Mesothelial cell of epicardium (in vitro differentiated cells): ENCODE measurements around the gene PLA2G4E. TPM values are rescaled to one million over a fixed set of nuclear protein-coding genes. Genes with fewer than 3 reads are reported as not detected.

Experiments used
- DNase-seq, 2 experiments: peaks; one replicate each; pipeline ENCODE4 v3.0.0; 2021; ENCODE audit warnings: low spot score in 2 of 2; ENCODE audit not compliant: unreplicated experiment in 2 of 2
- H3K27ac Mint-ChIP-seq: 2 replicates; pipeline ENCODE4 v1.8.0; 2021; ENCODE audit warnings: mixed read lengths
- H3K27me3 Mint-ChIP-seq: 2 replicates; pipeline ENCODE4 v1.8.0; 2021; ENCODE audit warnings: low read depth, mixed read lengths
- H3K36me3 Mint-ChIP-seq: 2 replicates; pipeline ENCODE4 v1.8.0; 2021; ENCODE audit warnings: mixed read lengths
- H3K4me1 Mint-ChIP-seq: 2 replicates; pipeline ENCODE4 v1.8.0; 2021; ENCODE audit warnings: mixed read lengths
- H3K4me3 Mint-ChIP-seq: 2 replicates; pipeline ENCODE4 v1.8.0; 2021; ENCODE audit warnings: mild to moderate bottlenecking, moderate library complexity, mixed read lengths
- H3K9me3 Mint-ChIP-seq: 2 replicates; pipeline ENCODE4 v1.8.0; 2021; ENCODE audit warnings: mixed read lengths
- CTCF ChIP-seq: fragments of 200-600 bp; sonication (generic); IDR thresholded peaks from one replicate; pipeline ENCODE4 v1.5.0; 2021; ENCODE audit warnings: antibody characterized with exemption; ENCODE audit not compliant: unreplicated experiment
- total RNA-seq: library from RNA; stranded (reverse); gene quantifications from 3 replicates; pipeline ENCODE4 v1.2.1, GENCODE V29; 2021

The PLA2G4E gene
- total RNA-seq, 1 donor from 2014 or later: not detected

GRCh38 chr15:42057799-42058646, 37.2 kb upstream of the PLA2G4E start:
- no peak for TF ChIP-seq CTCF

GRCh38 chr15:42056934-42057798, 36.3 kb upstream of the PLA2G4E start:
- peak overlapping the region; percentile 32 for H3K4me3 Mint-ChIP-seq
- peak in 1 of 2 experiments; percentile 76 for DNase-seq
- no peaks in the 10 kb centered on the region for H3K9me3 Mint-ChIP-seq
- H3K27me3 Mint-ChIP-seq: peaks cover 35% of the 10 kb centered on the region
- TF ChIP-seq CTCF: no peak
- peaks cover 7% of the 10 kb centered on the region for H3K4me1 Mint-ChIP-seq
- peak overlapping the region; percentile 3 for H3K27ac Mint-ChIP-seq
- no peaks in the 10 kb centered on the region for H3K36me3 Mint-ChIP-seq

More at GRCh38 chr15:42057799-42058646, 37.2 kb upstream of the PLA2G4E start:
- peak in 1 of 2 experiments; percentile 1 for DNase-seq
- H3K4me1 Mint-ChIP-seq: peaks cover 7% of the 10 kb centered on the region
- no peak overlapping the region for H3K27ac Mint-ChIP-seq
- no peak overlapping the region for H3K4me3 Mint-ChIP-seq
- no peaks in the 10 kb centered on the region for H3K9me3 Mint-ChIP-seq
- no peaks in the 10 kb centered on the region for H3K36me3 Mint-ChIP-seq
- peaks cover 39% of the 10 kb centered on the region for H3K27me3 Mint-ChIP-seq

- Mint-ChIP-seq H3K36me3 (no peaks in the 10 kb centered on the region), H3K27me3 (peaks cover 30% of the 10 kb centered on the region), H3K27ac (no peak overlapping the region), H3K9me3 (no peaks in the 10 kb centered on the region), H3K4me1 (peaks cover 16% of the 10 kb centered on the region), H3K4me3 (no peak overlapping the region)
- TF ChIP-seq CTCF: no peak
- peak in 1 of 2 experiments; percentile 10 for DNase-seq
Observed at GRCh38 chr15:42053914-42054313, 33.1 kb upstream of the PLA2G4E start.

- H3K27me3 Mint-ChIP-seq: peaks cover 28% of the 10 kb centered on the region
- H3K4me3 Mint-ChIP-seq: no peak overlapping the region
- no peaks in the 10 kb centered on the region for H3K36me3 Mint-ChIP-seq
- H3K4me1 Mint-ChIP-seq: peaks cover 16% of the 10 kb centered on the region
- DNase-seq: peak in 1 of 2 experiments; percentile 21
- no peaks in the 10 kb centered on the region for H3K9me3 Mint-ChIP-seq
- no peak for TF ChIP-seq CTCF
- H3K27ac Mint-ChIP-seq: no peak overlapping the region
Observed at GRCh38 chr15:42053010-42053409, 32.2 kb upstream of the PLA2G4E start.

GRCh38 chr15:42050484-42051255, 29.8 kb upstream of the PLA2G4E start:
- TF ChIP-seq CTCF: no peak
- Mint-ChIP-seq H3K27me3 (peaks cover 10% of the 10 kb centered on the region), H3K4me3 (no peak overlapping the region), H3K9me3 (no peaks in the 10 kb centered on the region), H3K36me3 (no peaks in the 10 kb centered on the region), H3K27ac (peak overlapping the region; percentile 60), H3K4me1 (peaks cover 11% of the 10 kb centered on the region)
- peak in 1 of 2 experiments; percentile 34 for DNase-seq
